GM12878 (cell line): Measurements from ENCODE around the gene UNC13D. TPM values are rescaled to one million over a fixed set of nuclear protein-coding genes. Genes with fewer than 3 reads are reported as not detected.

Experiments used
- ATAC-seq: fragments of 200-7000 bp; cut with Tn5 transposase; 3 replicates; pipeline ENCODE4 v1.9.1; 2020; ENCODE audit warnings: mild to moderate bottlenecking, moderate library complexity
- BruUV-seq: library from RNA; stranded (reverse); fragments of 400-500 nt; replicated peaks from 2 replicates; lab custom pipeline; 2021; lab: Mats Ljungman, UMichigan
- CTCF ChIA-PET: fragments of 300-600 bp; sonication (Branson Sonifier 250); formaldehyde crosslinking; extraction: SDS; loops from one replicate; lab custom pipeline; 2021; ENCODE audit warnings: inconsistent platforms; lab: Yijun Ruan, JAX
- POLR2A ChIA-PET: fragments of 350-600 bp; formaldehyde crosslinking; extraction: SDS; loops from one replicate; lab custom pipeline; 2021; ENCODE audit warnings: inconsistent platforms; lab: Charles Lee
- RAD21 ChIA-PET: fragments of 300-600 bp; sonication (Branson Sonifier 250); formaldehyde crosslinking; loops from one replicate; lab custom pipeline; 2023; ENCODE audit warnings: antibody characterized with exemption; ENCODE audit not compliant: unreplicated experiment; lab: Charles Lee
- SMC1A ChIA-PET: fragments of 300-600 bp; sonication (Branson Sonifier 250); formaldehyde crosslinking; loops from one replicate; lab custom pipeline; 2023; ENCODE audit not compliant: unreplicated experiment, uncharacterized antibody; lab: Charles Lee
- DNase-seq: peaks from one replicate; pipeline ENCODE4 v3.0.0-alpha.2; 2011; ENCODE audit warnings: low read depth, low spot score
- FAIRE-seq: peaks from 3 replicates; lab custom pipeline; 2011; peaks lifted over from hg19 to GRCh38; lab: Jason Lieb, UNC
- H2AFZ ChIP-seq: 2 replicates; pipeline ENCODE4 v1.6.0; 2011; ENCODE audit warnings: low read depth, low read length, control low read depth; ENCODE audit not compliant: control insufficient read depth
- H3K27ac ChIP-seq: 2 replicates; pipeline ENCODE4 v1.5.1; 2011; ENCODE audit warnings: control low read depth; ENCODE audit not compliant: control insufficient read depth, insufficient read depth
- H3K27me3 ChIP-seq, 2 experiments: replicated peaks in 1 of 2; 2 replicates each; pipeline versions ENCODE4 v1.6.0 to v1.6.1; 2011; ENCODE audit warnings: low read length in 1 of 2; ENCODE audit not compliant: control insufficient read depth in 2 of 2, insufficient read depth in 2 of 2
- H3K36me3 ChIP-seq, 2 experiments: 2 replicates each; pipeline ENCODE4 v1.5.1; 2011; ENCODE audit warnings: low read length in 1 of 2; ENCODE audit not compliant: control insufficient read depth in 2 of 2, insufficient read depth in 2 of 2
- H3K4me1 ChIP-seq: 2 replicates; pipeline ENCODE4 v1.6.1; 2011; ENCODE audit warnings: mild to moderate bottlenecking, low read length, moderate library complexity, mixed read lengths; ENCODE audit not compliant: control insufficient read depth, insufficient read depth
- H3K4me2 ChIP-seq: 2 replicates; pipeline ENCODE4 v1.6.0; 2011; ENCODE audit warnings: control low read depth; ENCODE audit not compliant: control insufficient read depth, insufficient read depth
- H3K4me3 ChIP-seq: fragments of 200-600 bp; sonication (generic); 2 replicates; pipeline ENCODE4 v1.5.1; 2016
- H3K79me2 ChIP-seq: 2 replicates; pipeline ENCODE4 v1.6.0; 2011; ENCODE audit warnings: low read length; ENCODE audit not compliant: control insufficient read depth, insufficient read depth
- H3K9ac ChIP-seq: 2 replicates; pipeline ENCODE4 v1.8.0; 2011; ENCODE audit warnings: low read length, control low read depth, mixed read lengths; ENCODE audit not compliant: control insufficient read depth, insufficient read depth
- H3K9me3 ChIP-seq: replicated peaks from 3 replicates; pipeline ENCODE4 v1.5.1; 2011; ENCODE audit warnings: mild to moderate bottlenecking, low read length; ENCODE audit not compliant: control insufficient read depth, insufficient read depth
- H4K20me1 ChIP-seq: 2 replicates; pipeline ENCODE4 v1.6.0; 2011; ENCODE audit not compliant: control insufficient read depth, insufficient read depth
- ATF7 ChIP-seq: fragments of 450-650 bp; IDR thresholded peaks from 2 replicates; pipeline ENCODE4 v1.6.1; 2016; ENCODE audit warnings: low read depth, mild to moderate bottlenecking
- CEBPB ChIP-seq, 2 experiments: fragments of 150-350 bp in 1 of 2; IDR thresholded peaks; 2 replicates each; pipeline ENCODE4 v1.6.1; 2012 to 2014; ENCODE audit warnings: low read depth in 2 of 2, low read length in 2 of 2, borderline replicate concordance in 1 of 2, inconsistent platforms in 1 of 2
- CREB1 ChIP-seq: IDR thresholded peaks from 2 replicates; pipeline ENCODE4 v1.6.1; 2012; ENCODE audit warnings: low read depth, mild to moderate bottlenecking, inconsistent platforms
- EGR1 ChIP-seq, 2 experiments: IDR thresholded peaks; 1 replicate in 1 of 2; 2 replicates in 1 of 2; pipeline ENCODE4 v1.6.1; 2011 to 2012; ENCODE audit warnings: low read depth in 2 of 2, low read length in 2 of 2, borderline replicate concordance in 1 of 2, mild to moderate bottlenecking in 1 of 2, moderate library complexity in 1 of 2
- MTA2 ChIP-seq: fragments of 450-650 bp; IDR thresholded peaks from 2 replicates; pipeline ENCODE4 v1.6.1; 2016; ENCODE audit warnings: low read depth, mild to moderate bottlenecking, moderate library complexity
- NFYA ChIP-seq: IDR thresholded peaks from 2 replicates; pipeline ENCODE4 v1.6.1; 2011; ENCODE audit warnings: low read depth, mild to moderate bottlenecking, low read length, improper control_type of control experiment, borderline replicate concordance
- PML ChIP-seq: IDR thresholded peaks from 2 replicates; pipeline ENCODE4 v1.6.1; 2012; ENCODE audit warnings: low read length, inconsistent platforms
- POLR2A ChIP-seq: IDR thresholded peaks from 2 replicates; pipeline ENCODE4 v1.6.1; 2011; ENCODE audit warnings: low read depth, mild to moderate bottlenecking, low read length
- POLR2AphosphoS5 ChIP-seq: IDR thresholded peaks from 2 replicates; pipeline ENCODE4 v1.6.1; 2011; ENCODE audit warnings: mild to moderate bottlenecking, low read length, inconsistent platforms
- SP1 ChIP-seq: IDR thresholded peaks from one replicate; pipeline ENCODE4 v1.6.1; 2011; ENCODE audit warnings: low read depth, low read length
- SRF ChIP-seq, 2 experiments: IDR thresholded peaks; 2 replicates each; pipeline ENCODE4 v1.6.1; 2011; ENCODE audit warnings: low read depth in 2 of 2, low read length in 2 of 2, mild to moderate bottlenecking in 1 of 2, moderate library complexity in 1 of 2
- TAF1 ChIP-seq: IDR thresholded peaks from 2 replicates; pipeline ENCODE4 v1.6.1; 2011; ENCODE audit warnings: mild to moderate bottlenecking, low read depth, low read length, borderline replicate concordance
- YBX1 ChIP-seq: fragments of 450-650 bp; IDR thresholded peaks from 2 replicates; pipeline ENCODE4 v1.6.1; 2016; ENCODE audit warnings: antibody characterized with exemption
- ZBED1 ChIP-seq: IDR thresholded peaks from 2 replicates; pipeline ENCODE4 v1.6.1; 2016; ENCODE audit warnings: borderline replicate concordance
- WGBS: methylation state at CpG from one replicate; pipeline ENCODE4 v1.1.6; 2016; ENCODE audit warnings: low lambda C conversion rate; ENCODE audit not compliant: insufficient replicate concordance, insufficient coverage; ENCODE audit errors: missing lambda C conversion rate; 5-methylcytosine and 5-hydroxymethylcytosine counted together
- in situ Hi-C: fragments of 300-500 bp; cut with MboI; formaldehyde crosslinking; loops from 9 replicates; pipeline ENCODE4 v1.14.3; 2018; ENCODE audit warnings: mixed read lengths
- intact Hi-C: fragments of 100-400 bp; cut with micrococcal nuclease; formaldehyde crosslinking; loops from one replicate; pipeline ENCODE4 v1.14.2; 2022; ENCODE audit not compliant: unreplicated experiment
- polyA plus RNA-seq, 11 experiments: library from polyadenylated mRNA; depleted of rRNA in 4 of 11; unstranded in 6 of 11; stranded (reverse) in 5 of 11; fragments of >200 nt; fragmentation: Nextera tagmentation in 4 of 11; fragmentation: Illumina TruSeq in 1 of 11; extraction: Ambion mirVana in 4 of 11; extraction: Trizol in 1 of 11; gene quantifications; 1 replicate in 1 of 11; 2 replicates in 10 of 11; pipeline versions ENCODE4 v1.2.1 to v1.2.3, GENCODE V29; 2011 to 2016; ENCODE audit warnings: inconsistent platforms in 2 of 11, missing spikeins in 2 of 11, low read depth in 1 of 11
- total RNA-seq, 4 experiments: library from RNA; depleted of rRNA in 3 of 4; stranded (reverse); fragments of >200 nt in 3 of 4; fragmentation: Illumina TruSeq in 1 of 4; extraction: Trizol in 1 of 4; gene quantifications; 2 replicates each; pipeline versions ENCODE4 v1.2.1 to v1.2.3, GENCODE V29; 2013 to 2021
- TF ChIP-seq, protein P1 (sequence below): fragments of 450-650 bp; IDR thresholded peaks from 2 replicates; pipeline ENCODE4 v1.6.1; 2017; ENCODE audit warnings: mild to moderate bottlenecking, low read depth, inconsistent platforms; ENCODE audit not compliant: poor library complexity, severe bottlenecking

The UNC13D gene
- total and polyA plus RNA-seq, 10 of the 15 experiments (the other 5 are each of a cell fraction or from before 2014, with no cell fraction given) = 0.32 to 63.9 (median 25.2) TPM

- WGBS = 28% methylated on average over 2 of the region's 2 CpGs
- ATAC-seq = no peak
- POLR2A ChIA-PET = interaction anchor here (0.7 kb wide), 1 partner anchor 20 kb away, joined by 3 read pairs; no protein-coding TSS in a partner anchor
- Histone ChIP-seq H2AFZ (no peak overlapping the region), H3K36me3 (peaks cover 10 to 11% of the 10 kb centered on the region in 2 experiments; a peak in 3 of 4 replicates), H3K27me3 (no peaks in the 10 kb centered on the region), H3K79me2 (no peaks in the 10 kb centered on the region), H3K27ac (no peak overlapping the region), H3K4me1 (no peaks in the 10 kb centered on the region), H3K4me2 (no peak overlapping the region), H4K20me1 (no peaks in the 10 kb centered on the region), H3K9me3 (no peaks in the 10 kb centered on the region), H3K4me3 (no peak overlapping the region), H3K9ac (no peak overlapping the region)
- CTCF ChIA-PET = interaction anchor here (0.7 to 4.7 kb wide), 5 partner anchors 21 to 271 kb away, joined by 3 to 27 read pairs (median 4); no protein-coding TSS in a partner anchor
- no peak for FAIRE-seq
- intact Hi-C loops = no loop called here
- SMC1A ChIA-PET = interaction anchor here (1.4 kb wide), 1 partner anchor 48 kb away, joined by 3 read pairs; no protein-coding TSS in a partner anchor
- RAD21 ChIA-PET = no interaction called here
- in situ Hi-C loops = no loop called here
- TF ChIP-seq CREB1 (no peak), TAF1 (no peak), YBX1 (no peak), ATF7 (no peak), PML (no peak), SP1 (no peak), POLR2AphosphoS5 (no peak), NFYA (no peak), CEBPB (IDR thresholded peaks at IDR 0.05; ENCODE audit: borderline replicate concordance in 1 of 2, low read depth in 2 of 2, low read length in 2 of 2) (no peak), ZBED1 (no peak), EGR1 (IDR thresholded peaks at IDR 0.05; ENCODE audit: borderline replicate concordance in 1 of 2, low read depth in 2 of 2, low read length in 2 of 2) (no peak), SRF (IDR thresholded peaks at IDR 0.05; ENCODE audit: low read depth in 2 of 2, low read length in 2 of 2) (no peak), MTA2 (no peak), POLR2A (no peak)
- TF ChIP-seq, protein P1, sequence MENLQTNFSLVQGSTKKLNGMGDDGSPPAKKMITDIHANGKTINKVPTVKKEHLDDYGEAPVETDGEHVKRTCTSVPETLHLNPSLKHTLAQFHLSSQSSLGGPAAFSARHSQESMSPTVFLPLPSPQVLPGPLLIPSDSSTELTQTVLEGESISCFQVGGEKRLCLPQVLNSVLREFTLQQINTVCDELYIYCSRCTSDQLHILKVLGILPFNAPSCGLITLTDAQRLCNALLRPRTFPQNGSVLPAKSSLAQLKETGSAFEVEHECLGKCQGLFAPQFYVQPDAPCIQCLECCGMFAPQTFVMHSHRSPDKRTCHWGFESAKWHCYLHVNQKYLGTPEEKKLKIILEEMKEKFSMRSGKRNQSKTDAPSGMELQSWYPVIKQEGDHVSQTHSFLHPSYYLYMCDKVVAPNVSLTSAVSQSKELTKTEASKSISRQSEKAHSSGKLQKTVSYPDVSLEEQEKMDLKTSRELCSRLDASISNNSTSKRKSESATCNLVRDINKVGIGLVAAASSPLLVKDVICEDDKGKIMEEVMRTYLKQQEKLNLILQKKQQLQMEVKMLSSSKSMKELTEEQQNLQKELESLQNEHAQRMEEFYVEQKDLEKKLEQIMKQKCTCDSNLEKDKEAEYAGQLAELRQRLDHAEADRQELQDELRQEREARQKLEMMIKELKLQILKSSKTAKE = no peak
- DNase-seq = no peak
- BruUV-seq = no TSS peak
Observed at GRCh38 chr17:75824666-75825065, 19.5 kb downstream of the UNC13D start.
